Upper lobe of left lung (tissue), 6 donors: Measurements from ENCODE around the gene SHC2. TPM values are rescaled to one million over a fixed set of nuclear protein-coding genes. Genes with fewer than 3 reads are reported as not detected.
"Not testable (repeated sequence)": the region's sequence is repeated elsewhere in the genome, so short reads cannot be mapped to it uniquely, and the experiment has no call there.

Experiments
- ATAC-seq, 2 donors: fragments of 200-7000 bp; cut with Tn5 transposase; one replicate each; pipeline ENCODE4 v1.9.1; 2022; ENCODE audit warnings: mild to moderate bottlenecking in 2 of 2, moderate library complexity in 2 of 2; ENCODE audit not compliant: low FRiP score in 2 of 2
- DNase-seq, 2 donors: peaks; one replicate each; pipeline ENCODE4 v3.0.0-alpha.2; 2019 to 2020
- H3K27ac ChIP-seq, 4 donors: fragments of 200-600 bp; sonication (generic); one replicate each; pipeline ENCODE4 v1.5.1; 2016 to 2019
- H3K27me3 ChIP-seq, 4 donors: fragments of 200-600 bp; sonication (generic); one replicate each; pipeline ENCODE4 v1.5.1; 2017 to 2019
- H3K36me3 ChIP-seq, 4 donors: fragments of 200-600 bp; sonication (generic); one replicate each; pipeline ENCODE4 v1.5.1; 2016 to 2019
- H3K4me1 ChIP-seq, 4 donors: fragments of 200-600 bp; sonication (generic); one replicate each; pipeline ENCODE4 v1.5.1; 2018 to 2019
- H3K4me3 ChIP-seq, 4 donors: fragments of 200-600 bp; sonication (generic); one replicate each; pipeline ENCODE4 v1.5.1; 2017 to 2019; ENCODE audit warnings: mild to moderate bottlenecking in 2 of 4, moderate library complexity in 1 of 4
- H3K9me3 ChIP-seq, 4 donors: fragments of 200-600 bp; sonication (generic); one replicate each; pipeline ENCODE4 v1.5.1; 2018 to 2019
- CTCF ChIP-seq, 6 experiments: fragments of 450-650 bp in 4 of 6; fragments of 200-600 bp in 2 of 6; sonication (generic) in 2 of 6; IDR thresholded peaks; one replicate each; pipeline ENCODE4 v1.5.1; 2016 to 2019; ENCODE audit warnings: antibody characterized with exemption in 6 of 6
- EP300 ChIP-seq, 4 donors: sonication (generic); formaldehyde crosslinking; IDR thresholded peaks; one replicate each; pipeline ENCODE4 v1.5.1; 2017; ENCODE audit warnings: antibody characterized with exemption in 4 of 4, control low read depth in 2 of 4
- POLR2A ChIP-seq, 4 donors: fragments of 450-650 bp; IDR thresholded peaks; one replicate each; pipeline ENCODE4 v1.5.1; 2016 to 2017; ENCODE audit warnings: antibody characterized with exemption in 4 of 4, mild to moderate bottlenecking in 2 of 4
- POLR2AphosphoS5 ChIP-seq, 2 donors: sonication (generic); formaldehyde crosslinking; IDR thresholded peaks; one replicate each; pipeline ENCODE4 v1.5.1; 2017; ENCODE audit warnings: antibody characterized with exemption in 2 of 2
- WGBS, 2 donors: methylation state at CpG; one replicate each; pipeline ENCODE4 v1.1.5; 2017 to 2018; 5-methylcytosine and 5-hydroxymethylcytosine counted together
- total RNA-seq, 6 donors: library from RNA; depleted of rRNA in 4 of 6; stranded (reverse); fragments of >200 nt in 4 of 6; gene quantifications; one replicate each; pipeline versions ENCODE4 v1.1.0 to v1.2.1, GENCODE V29; 2016 to 2021
- donor health status: DM: no; HTN: no; CAD: no; lungs with moderate emphysema.
- donor health status: DM: no; HTN: yes; CAD: no; lungs with severe emphysema.

The SHC2 gene
- total RNA-seq, 6 donors from 2014 or later = 10.5 to 104 (median 22.5) TPM

GRCh38 chr19:415292-415691, 45.5 kb downstream of the SHC2 start:
- H3K27ac ChIP-seq = no peak overlapping the region
- TF ChIP-seq EP300 (IDR thresholded peaks at IDR 0.05) (no peak), POLR2AphosphoS5 (IDR thresholded peaks at IDR 0.05) (no peak), CTCF (IDR thresholded peaks at IDR 0.05) (no peak), POLR2A (IDR thresholded peaks at IDR 0.05) (no peak)
- ATAC-seq (no peak), DNase-seq (no peak)
- H3K36me3 ChIP-seq = peaks cover 0 to 12% (median 6%) of the 10 kb centered on the region in 4 donors
- H3K4me3 ChIP-seq = no peak overlapping the region
- H3K9me3 ChIP-seq = no peaks in the 10 kb centered on the region
- peaks cover 0 to 14% (median under 1%) of the 10 kb centered on the region in 4 donors for H3K4me1 ChIP-seq
- WGBS, 2 donors = 95 to 97% methylated on average over 1 of the region's 1 CpG
- H3K27me3 ChIP-seq = no peaks in the 10 kb centered on the region

GRCh38 chr19:413756-414420, 46.9 kb downstream of the SHC2 start:
- WGBS, 2 donors = 72 to 73% methylated on average over 14 to 15 of the region's 15 CpGs
- Histone ChIP-seq H3K9me3 (no peaks in the 10 kb centered on the region), H3K4me1 (peaks cover 11 to 15% (median 14%) of the 10 kb centered on the region in 4 donors), H3K27ac (no peak overlapping the region), H3K36me3 (peaks cover 0 to 12% (median 6%) of the 10 kb centered on the region in 4 donors), H3K27me3 (peaks cover 0 to 13% (median 9%) of the 10 kb centered on the region in 4 donors), H3K4me3 (no peak overlapping the region)
- ATAC-seq (no peak), DNase-seq (peak in 1 of 2 donors; percentile 9)
- TF ChIP-seq EP300 (IDR thresholded peaks at IDR 0.05) (no peak), CTCF (IDR thresholded peaks at IDR 0.05) (no peak), POLR2AphosphoS5 (IDR thresholded peaks at IDR 0.05) (no peak)

- Histone ChIP-seq H3K9me3 (no peaks in the 10 kb centered on the region), H3K4me1 (peaks cover 19 to 27% (median 22%) of the 10 kb centered on the region in 4 donors), H3K27ac (no peak overlapping the region), H3K4me3 (no peak overlapping the region), H3K36me3 (peaks cover 0 to 12% (median 3%) of the 10 kb centered on the region in 4 donors), H3K27me3 (peaks cover 0 to 25% (median 16%) of the 10 kb centered on the region in 4 donors)
- TF ChIP-seq POLR2AphosphoS5 (IDR thresholded peaks at IDR 0.05) (no peak), POLR2A (IDR thresholded peaks at IDR 0.05) (no peak)
- ATAC-seq (no peak), DNase-seq (peak in 1 of 2 donors; percentile 12)
- 44 to 51% methylated on average over 11 to 18 of the region's 36 CpGs for WGBS, 2 donors
Observed at GRCh38 chr19:412356-413355, 48.2 kb downstream of the SHC2 start.

GRCh38 chr19:411723-412355, 49.0 kb downstream of the SHC2 start:
- no peak for TF ChIP-seq EP300 (IDR thresholded peaks at IDR 0.05)
- no peak for TF ChIP-seq CTCF (IDR thresholded peaks at IDR 0.05)
- no peak for TF ChIP-seq POLR2AphosphoS5 (IDR thresholded peaks at IDR 0.05)
- no peak for TF ChIP-seq POLR2A (IDR thresholded peaks at IDR 0.05)
- ATAC-seq = peak in 1 of 2 donors; percentile 4
- Histone ChIP-seq H3K4me1 (peaks cover 19 to 27% (median 22%) of the 10 kb centered on the region in 4 donors), H3K27me3 (peaks cover 0 to 27% (median 16%) of the 10 kb centered on the region in 4 donors), H3K36me3 (peaks cover 0 to 9% (median 3%) of the 10 kb centered on the region in 4 donors), H3K9me3 (no peaks in the 10 kb centered on the region), H3K4me3 (no peak overlapping the region), H3K27ac (no peak overlapping the region)
- DNase-seq = no peak
- 57 to 62% methylated on average over 8 to 9 of the region's 13 CpGs for WGBS, 2 donors

- H3K36me3 ChIP-seq, ATAC-seq, H3K27ac ChIP-seq, H3K9me3 ChIP-seq, H3K4me3 ChIP-seq: not testable (repeated sequence)
- 92 to 100% methylated on average over 1 to 11 of the region's 22 CpGs for WGBS, 2 donors
- Histone ChIP-seq H3K4me1 (peaks cover 19 to 27% (median 22%) of the 10 kb centered on the region in 4 donors), H3K27me3 (peaks cover 0 to 27% (median 16%) of the 10 kb centered on the region in 4 donors)
- peak in 1 of 2 donors; percentile 80 for DNase-seq
Observed at GRCh38 chr19:411121-411722, 49.6 kb downstream of the SHC2 start.
